ENCODE measurements around the gene MT1HL1. TPM values are rescaled to one million over a fixed set of nuclear protein-coding genes. Genes with fewer than 3 reads are reported as not detected.

MT1HL1 gene
- not detected in 2 replicates for total RNA-seq (2021)
- not detected for Bru-seq, nascent RNA
- not detected for BruChase-seq, experiment 1, labeled RNA remaining after a 2-hour chase
- not detected for BruChase-seq, experiment 2, labeled RNA remaining after a 6-hour chase
- long read RNA-seq = 0 reads

DNA sequence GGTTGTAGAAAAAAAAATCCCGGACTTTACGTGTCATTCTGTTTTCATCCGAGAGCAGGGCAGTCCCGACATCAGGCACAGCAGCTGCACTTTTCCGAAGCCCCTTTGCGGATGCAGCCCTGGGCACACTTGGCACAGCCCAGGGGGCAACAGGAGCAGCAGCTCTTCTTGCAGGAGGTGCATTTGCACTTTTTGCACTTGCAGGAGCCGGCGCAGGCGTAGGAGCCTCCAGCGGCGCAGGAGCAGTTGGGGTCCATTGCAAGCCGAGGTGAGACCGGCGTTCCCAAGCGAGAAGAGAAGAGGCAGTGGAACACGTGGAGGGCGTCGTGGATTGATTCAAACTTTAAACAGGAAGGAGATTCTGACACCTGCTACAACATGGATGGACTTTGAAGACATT, at the start of gene MT1HL1:
Gene MT1HL1 (minus strand): TSS at position 326 of the 400 bp plus-strand sequence. CDS start 69 bp downstream, at position 257.
- Histone ChIP-seq H3K36me3 (ENCODE audit: insufficient read depth, low read length, poor library complexity, severe bottlenecking) (no peaks in the 10 kb centered on the region), H3K27ac (ENCODE audit: low read depth, low read length, poor library complexity, severe bottlenecking) (no peak within 1 kb of the TSS), H3K27me3 (replicated peaks; ENCODE audit: insufficient read depth, low read depth, low read length, poor library complexity) (no peaks in the 10 kb centered on the region), H3K9me3 (ENCODE audit: low read depth, low read length, poor library complexity, severe bottlenecking) (no peaks in the 10 kb centered on the region), H3K4me1 (ENCODE audit: insufficient read depth, low read length, poor library complexity, severe bottlenecking) (no peaks in the 10 kb centered on the region), H3K4me3 (ENCODE audit: low read depth, low read length, poor library complexity, severe bottlenecking) (no peak within 1 kb of the TSS)
- ChIA-PET POLR2A (ENCODE audit: low non-redundant PET) (no interaction called here), CTCF (no interaction called here)
- DNase-seq (ENCODE audit: low spot score) = no peak
- intact Hi-C loops (cut with micrococcal nuclease; ENCODE audit: unreplicated experiment) = no loop called here
- no peak for TF ChIP-seq EZH2 (IDR thresholded peaks at IDR 0.05; ENCODE audit: borderline replicate concordance, low read depth, low read length, poor library complexity, severe bottlenecking)
- TF ChIP-seq, protein P1, sequence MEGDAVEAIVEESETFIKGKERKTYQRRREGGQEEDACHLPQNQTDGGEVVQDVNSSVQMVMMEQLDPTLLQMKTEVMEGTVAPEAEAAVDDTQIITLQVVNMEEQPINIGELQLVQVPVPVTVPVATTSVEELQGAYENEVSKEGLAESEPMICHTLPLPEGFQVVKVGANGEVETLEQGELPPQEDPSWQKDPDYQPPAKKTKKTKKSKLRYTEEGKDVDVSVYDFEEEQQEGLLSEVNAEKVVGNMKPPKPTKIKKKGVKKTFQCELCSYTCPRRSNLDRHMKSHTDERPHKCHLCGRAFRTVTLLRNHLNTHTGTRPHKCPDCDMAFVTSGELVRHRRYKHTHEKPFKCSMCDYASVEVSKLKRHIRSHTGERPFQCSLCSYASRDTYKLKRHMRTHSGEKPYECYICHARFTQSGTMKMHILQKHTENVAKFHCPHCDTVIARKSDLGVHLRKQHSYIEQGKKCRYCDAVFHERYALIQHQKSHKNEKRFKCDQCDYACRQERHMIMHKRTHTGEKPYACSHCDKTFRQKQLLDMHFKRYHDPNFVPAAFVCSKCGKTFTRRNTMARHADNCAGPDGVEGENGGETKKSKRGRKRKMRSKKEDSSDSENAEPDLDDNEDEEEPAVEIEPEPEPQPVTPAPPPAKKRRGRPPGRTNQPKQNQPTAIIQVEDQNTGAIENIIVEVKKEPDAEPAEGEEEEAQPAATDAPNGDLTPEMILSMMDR (conservative IDR thresholded peaks at IDR 0.05; ENCODE audit: low read depth, low read length) = no peak
- BruUV-seq (replicated peaks) = no TSS peak

GRCh38 chr1:237050915-237051314, 46.7 kb upstream of the MT1HL1 start:
- intact Hi-C loops (cut with micrococcal nuclease; ENCODE audit: unreplicated experiment) = no loop called here
- no peaks in the 10 kb centered on the region for H3K4me1 ChIP-seq (ENCODE audit: insufficient read depth, low read length, poor library complexity, severe bottlenecking)
- no peak for TF ChIP-seq EZH2 (IDR thresholded peaks at IDR 0.05; ENCODE audit: borderline replicate concordance, low read depth, low read length, poor library complexity, severe bottlenecking)
- TF ChIP-seq, protein P1 (conservative IDR thresholded peaks at IDR 0.05; ENCODE audit: low read depth, low read length) = no peak

DNA sequence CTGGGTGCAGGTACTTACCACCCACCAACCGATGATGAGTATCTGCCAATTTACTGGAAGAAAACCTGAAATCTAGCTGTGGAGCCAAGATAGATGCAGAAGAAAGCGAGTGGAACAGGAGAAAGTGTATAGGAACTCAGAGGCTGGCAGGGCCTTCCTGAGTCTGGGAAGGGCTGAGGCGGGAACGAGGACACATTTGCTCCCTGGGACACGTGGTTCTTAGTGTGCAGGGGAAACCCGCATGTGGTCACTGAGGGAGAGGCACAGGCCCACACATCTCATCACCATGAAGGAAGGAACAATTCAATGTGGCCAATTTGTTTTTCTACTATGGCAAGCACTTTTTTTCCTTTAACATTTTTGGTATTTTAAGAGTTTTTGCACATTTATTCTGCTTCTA, 45.9 kb upstream of the MT1HL1 start:
- H3K27me3 ChIP-seq (replicated peaks; ENCODE audit: insufficient read depth, low read depth, low read length, poor library complexity) = no peaks in the 10 kb centered on the region
- H3K27ac ChIP-seq (ENCODE audit: low read depth, low read length, poor library complexity, severe bottlenecking) = no peak overlapping the region
- no TSS peak for BruUV-seq (replicated peaks)
- no peaks in the 10 kb centered on the region for H3K4me1 ChIP-seq (ENCODE audit: insufficient read depth, low read length, poor library complexity, severe bottlenecking)
- TF ChIP-seq EZH2 (IDR thresholded peaks at IDR 0.05; ENCODE audit: borderline replicate concordance, low read depth, low read length, poor library complexity, severe bottlenecking) = no peak
- TF ChIP-seq, protein P1 (conservative IDR thresholded peaks at IDR 0.05; ENCODE audit: low read depth, low read length) = no peak
- intact Hi-C loops (cut with micrococcal nuclease; ENCODE audit: unreplicated experiment) = no loop called here
- H3K9me3 ChIP-seq (ENCODE audit: low read depth, low read length, poor library complexity, severe bottlenecking) = no peaks in the 10 kb centered on the region
- ChIA-PET POLR2A (ENCODE audit: low non-redundant PET) (no interaction called here), CTCF (no interaction called here)
- no peak for DNase-seq (ENCODE audit: low spot score)
- H3K4me3 ChIP-seq (ENCODE audit: low read depth, low read length, poor library complexity, severe bottlenecking) = no peak overlapping the region
- H3K36me3 ChIP-seq (ENCODE audit: insufficient read depth, low read length, poor library complexity, severe bottlenecking) = no peaks in the 10 kb centered on the region

More at GRCh38 chr1:237050915-237051314, 46.7 kb upstream of the MT1HL1 start:
- no peak overlapping the region for H3K4me3 ChIP-seq (ENCODE audit: low read depth, low read length, poor library complexity, severe bottlenecking)
- H3K9me3 ChIP-seq (ENCODE audit: low read depth, low read length, poor library complexity, severe bottlenecking) = no peaks in the 10 kb centered on the region
- no peak overlapping the region for H3K27ac ChIP-seq (ENCODE audit: low read depth, low read length, poor library complexity, severe bottlenecking)
- no peak for DNase-seq (ENCODE audit: low spot score)
- POLR2A ChIA-PET (ENCODE audit: low non-redundant PET) = no interaction called here
- CTCF ChIA-PET = no interaction called here
- no peaks in the 10 kb centered on the region for H3K36me3 ChIP-seq (ENCODE audit: insufficient read depth, low read length, poor library complexity, severe bottlenecking)
- no peaks in the 10 kb centered on the region for H3K27me3 ChIP-seq (replicated peaks; ENCODE audit: insufficient read depth, low read depth, low read length, poor library complexity)
- BruUV-seq (replicated peaks) = no TSS peak
